Stimulated activated naive CD4-positive, alpha-beta T cell (primary cell): ENCODE data around the gene FKBP4.

Experiments used
- DNase-seq, 6 experiments: peaks; one replicate each; lab custom pipeline; 2025; lab: John Stamatoyannopoulos, UW

The FKBP4 gene

GRCh38 chr12:2813214-2814185 lies 18.7 kb downstream of the FKBP4 start:
- peak in 5 of 6 experiments; percentile 9 to 43 (median 26) for DNase-seq

GRCh38 chr12:2819810-2820209 lies 25.0 kb downstream of the FKBP4 start:
- no peak for DNase-seq

GRCh38 chr12:2820432-2820831 lies 25.7 kb downstream of the FKBP4 start:
- no peak for DNase-seq

GRCh38 chr12:2823483-2823882 lies 28.7 kb downstream of the FKBP4 start:
- DNase-seq: no peak

DNA sequence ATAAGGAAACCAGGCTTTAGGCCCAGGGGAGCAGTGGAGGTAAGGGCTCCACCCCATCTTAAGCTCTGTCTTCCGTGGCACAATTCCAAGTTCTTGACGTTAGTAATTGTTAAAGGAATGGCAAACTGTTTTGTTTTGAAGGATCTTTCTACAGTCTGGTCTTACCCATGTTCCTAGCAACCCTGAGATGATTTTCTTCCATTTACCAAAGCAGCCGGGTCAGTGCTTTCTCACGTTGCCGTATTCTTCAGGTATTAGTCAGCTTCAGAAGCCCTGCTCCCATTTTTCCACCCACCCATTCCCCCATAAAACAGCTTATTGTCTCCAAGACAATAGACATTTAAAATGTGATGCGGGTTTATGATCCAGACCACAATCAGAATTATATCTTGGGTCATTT lies 29.8 kb downstream of the FKBP4 start:
- DNase-seq: no peak

GRCh38 chr12:2825132-2825531 lies 30.4 kb downstream of the FKBP4 start:
- DNase-seq: no peak

DNA sequence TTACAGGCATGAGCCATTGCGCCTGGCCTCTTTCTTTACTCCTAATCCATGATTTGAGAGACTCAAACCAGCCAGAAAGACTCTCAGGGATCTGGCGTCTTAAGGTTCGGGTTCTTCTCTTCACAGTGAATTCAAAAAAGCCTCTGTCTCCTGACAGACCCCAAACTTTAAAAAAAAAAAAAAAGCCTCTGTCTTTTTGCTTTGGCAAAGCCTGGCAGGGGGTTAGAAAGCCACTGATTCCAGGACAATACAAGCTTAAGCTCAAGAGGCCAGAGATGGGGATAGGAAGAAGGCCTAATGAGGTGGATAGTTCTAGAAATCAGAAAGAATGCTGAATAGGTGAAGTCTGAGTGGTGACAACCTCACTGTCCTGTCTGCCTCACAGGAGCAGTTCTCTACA lies 31.3 kb downstream of the FKBP4 start:
- no peak for DNase-seq

GRCh38 chr12:2826721-2827515 lies 32.1 kb downstream of the FKBP4 start:
- DNase-seq: no peak

- no peak for DNase-seq
Observed at GRCh38 chr12:2829275-2829674, 34.5 kb downstream of the FKBP4 start.

DNA sequence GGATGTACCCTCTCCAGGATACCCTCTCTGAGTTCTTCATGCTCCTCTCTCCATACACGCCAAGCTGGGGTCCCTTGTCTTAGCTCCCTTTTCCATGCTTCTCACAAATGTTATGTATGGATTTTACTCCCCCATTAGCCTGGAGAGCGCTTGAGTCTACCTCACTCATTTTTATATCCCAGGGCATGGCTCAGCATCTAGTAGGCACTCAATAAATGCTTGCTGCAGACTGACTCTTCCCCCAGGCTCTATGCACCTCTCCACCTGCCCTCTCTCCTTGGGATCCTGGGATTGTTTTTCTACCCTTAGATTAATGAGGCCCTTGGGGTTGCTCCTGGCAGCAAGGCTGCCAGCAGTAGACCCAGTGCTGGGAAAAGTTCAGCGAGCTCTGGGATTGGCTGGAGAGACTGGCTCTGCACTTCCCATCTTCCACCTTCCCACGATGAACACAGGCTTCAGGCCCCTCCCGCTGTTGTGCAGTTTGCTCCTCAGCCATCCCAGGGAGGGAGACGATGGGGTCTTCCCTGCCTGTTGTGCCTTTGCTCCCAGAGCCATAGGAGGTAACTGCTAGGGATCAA lies 37.9 kb downstream of the FKBP4 start:
- DNase-seq: no peak

DNA sequence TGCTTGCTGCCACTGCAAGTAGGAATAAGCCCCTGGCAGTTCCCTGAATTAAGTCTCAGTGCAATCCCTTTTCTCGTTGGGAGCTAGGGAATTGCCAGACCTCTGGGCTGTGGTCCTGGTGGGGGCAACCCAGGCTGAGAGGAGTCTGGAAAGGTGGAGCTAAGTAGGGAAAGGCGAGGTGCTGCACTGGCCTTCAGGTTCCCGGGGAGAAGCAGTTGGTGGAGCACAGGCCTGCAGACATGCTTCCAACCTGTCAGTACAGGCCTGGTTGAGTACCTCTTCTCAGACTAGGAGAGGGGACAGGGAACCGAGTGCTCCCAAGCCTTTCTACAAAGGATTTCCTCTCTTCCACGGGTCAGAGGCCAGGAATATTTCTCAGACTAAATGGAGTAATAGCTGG lies 38.6 kb downstream of the FKBP4 start:
- no peak for DNase-seq

GRCh38 chr12:2833810-2834209 lies 39.0 kb downstream of the FKBP4 start:
- DNase-seq: no peak

GRCh38 chr12:2834581-2835491 lies 40.1 kb downstream of the FKBP4 start, which contains the start of gene NRIP2:
Gene NRIP2, minus strand, starts transcription at chr12:2835035. Its CDS starts 52 bp downstream, at chr12:2834983.
- no peak for DNase-seq

DNA sequence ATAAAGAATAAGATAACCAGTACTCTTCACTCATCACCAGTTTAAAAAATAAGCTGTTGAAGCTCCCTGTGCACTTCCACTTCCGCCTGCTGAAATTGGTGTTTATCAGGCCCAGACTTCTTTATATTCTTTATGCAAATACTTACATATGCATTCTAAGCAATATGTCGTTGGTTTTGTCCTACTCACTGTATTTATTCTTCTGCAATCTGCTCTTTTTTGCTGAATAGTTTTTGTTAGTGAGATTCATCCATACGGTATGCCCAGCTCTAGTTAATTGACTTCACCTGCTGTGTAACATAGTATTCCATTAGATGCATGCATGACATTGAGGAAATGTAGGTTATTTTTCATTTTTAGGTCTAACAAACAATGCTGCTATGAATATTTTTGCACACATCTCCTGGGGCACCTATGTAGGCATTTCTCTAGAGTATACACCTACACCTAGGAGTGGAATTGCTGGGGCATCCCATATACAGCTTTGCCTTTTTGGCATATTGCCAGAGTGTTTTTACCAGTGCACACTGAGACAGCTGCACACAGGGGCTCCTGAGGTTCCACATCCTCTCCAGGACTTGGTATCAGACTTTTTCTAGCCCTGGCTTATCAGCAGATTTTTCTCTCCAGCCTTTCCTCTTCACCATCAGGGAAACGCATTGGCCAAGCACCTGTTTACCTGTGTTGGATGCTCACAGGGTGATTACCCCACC lies 41.1 kb downstream of the FKBP4 start:
- no peak for DNase-seq

DNA sequence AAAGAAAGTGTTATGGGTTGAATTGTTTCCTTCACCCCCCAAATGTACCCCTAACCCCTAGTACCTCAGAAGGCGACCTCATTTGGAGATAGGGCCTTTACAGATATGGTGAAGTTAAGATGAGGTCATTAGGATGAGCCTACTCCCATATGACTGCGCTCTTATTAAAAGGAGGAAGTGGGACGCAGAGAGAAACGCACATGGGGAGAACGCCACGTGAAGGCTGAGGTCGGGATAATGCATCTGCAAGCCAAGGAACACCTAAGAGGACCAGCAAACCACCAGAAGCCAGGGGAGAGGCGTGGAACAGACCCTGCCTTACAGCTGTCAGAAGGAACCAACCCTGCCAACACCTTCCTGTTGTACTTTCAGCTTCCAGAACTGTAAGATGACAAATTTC lies 41.8 kb downstream of the FKBP4 start:
- DNase-seq: no peak

DNA sequence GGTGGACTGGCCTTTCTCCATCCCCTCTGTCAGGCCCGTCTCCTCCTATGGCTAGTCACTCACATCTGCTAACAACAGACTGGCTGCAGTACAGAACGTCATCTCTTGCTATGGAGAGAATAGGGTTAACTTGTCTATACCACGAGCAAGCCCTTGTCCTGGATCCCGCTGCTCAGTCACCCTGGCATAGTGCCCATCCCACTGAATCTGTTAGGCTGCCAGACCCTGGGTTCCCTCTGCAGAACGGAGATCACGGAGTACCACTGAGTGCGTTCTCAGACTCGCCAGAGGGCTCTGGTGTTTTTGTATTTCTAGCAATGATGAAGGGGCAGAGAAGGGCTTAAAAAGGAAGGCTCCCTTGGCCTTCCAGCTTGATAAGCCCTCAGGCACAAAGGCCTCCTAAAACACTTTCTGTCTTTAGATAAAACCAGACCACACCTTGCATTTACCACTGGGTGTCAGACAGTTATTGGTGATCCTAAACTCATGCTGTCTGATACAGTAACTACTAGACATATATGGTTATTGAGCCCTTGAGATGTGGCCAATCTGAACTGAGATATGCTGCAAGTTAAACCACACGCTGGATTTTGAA lies 46.4 kb downstream of the FKBP4 start:
- no peak for DNase-seq

- no peak for DNase-seq
Observed at GRCh38 chr12:2842948-2843347, 48.2 kb downstream of the FKBP4 start.

- DNase-seq: no peak
Observed at GRCh38 chr12:2844786-2845185, 50.0 kb downstream of the FKBP4 start.

GRCh38 chr12:2845280-2845679 lies 50.5 kb downstream of the FKBP4 start:
- DNase-seq: no peak

DNA sequence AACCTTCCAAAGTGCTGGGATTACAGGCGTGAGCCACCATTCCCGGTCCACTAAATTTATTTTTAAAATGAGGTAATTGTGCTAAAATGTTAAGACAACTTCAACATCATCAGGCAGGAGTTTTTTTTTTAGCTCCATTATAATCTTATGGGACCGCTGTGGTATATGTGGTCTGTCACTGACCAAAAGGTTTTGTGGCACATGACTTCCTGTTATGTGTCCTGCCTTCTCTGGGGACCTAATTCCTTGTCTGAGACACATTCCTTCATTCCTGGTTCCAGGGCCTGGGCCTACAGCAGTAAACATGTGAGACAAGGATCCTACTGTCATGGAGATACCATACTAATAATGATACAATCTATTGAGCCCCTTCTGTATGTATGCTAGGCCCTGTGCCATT lies 57.2 kb downstream of the FKBP4 start:
- no peak for DNase-seq
